NCI-H2196 (cell line): ENCODE results near the gene SPTBN5.

Experiments
- DNase-seq: peaks from one replicate; lab custom pipeline; 2025; ENCODE audit not compliant: unreplicated experiment; lab: John Stamatoyannopoulos, UW

Gene SPTBN5

GRCh38 chr15:41893422-41894250 is at the start of gene SPTBN5:
TSS of gene SPTBN5 (minus strand) at chr15:41894053. CDS start at chr15:41893497, 556 bp downstream.
- no peak for DNase-seq

DNA sequence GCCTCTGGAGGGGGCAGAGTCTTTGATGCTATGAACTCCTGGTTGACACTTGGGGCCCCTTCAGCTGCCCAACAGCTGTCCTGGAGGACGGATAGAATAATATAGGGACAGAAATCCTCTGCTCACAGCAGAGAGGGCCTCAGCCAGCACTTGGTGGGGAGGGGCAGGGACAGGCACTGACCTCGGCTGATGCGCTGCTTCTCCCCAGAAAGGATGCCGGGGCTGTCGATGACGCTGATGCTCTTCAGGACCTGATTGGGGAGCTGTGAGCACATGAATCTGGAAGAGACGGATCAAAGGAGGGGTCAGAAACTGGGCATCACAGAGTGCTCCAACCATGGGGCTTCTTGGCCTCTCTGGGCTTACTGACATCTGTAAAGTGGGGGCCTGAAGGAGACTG is 49.0 kb upstream of the SPTBN5 start:
- no peak for DNase-seq

DNA sequence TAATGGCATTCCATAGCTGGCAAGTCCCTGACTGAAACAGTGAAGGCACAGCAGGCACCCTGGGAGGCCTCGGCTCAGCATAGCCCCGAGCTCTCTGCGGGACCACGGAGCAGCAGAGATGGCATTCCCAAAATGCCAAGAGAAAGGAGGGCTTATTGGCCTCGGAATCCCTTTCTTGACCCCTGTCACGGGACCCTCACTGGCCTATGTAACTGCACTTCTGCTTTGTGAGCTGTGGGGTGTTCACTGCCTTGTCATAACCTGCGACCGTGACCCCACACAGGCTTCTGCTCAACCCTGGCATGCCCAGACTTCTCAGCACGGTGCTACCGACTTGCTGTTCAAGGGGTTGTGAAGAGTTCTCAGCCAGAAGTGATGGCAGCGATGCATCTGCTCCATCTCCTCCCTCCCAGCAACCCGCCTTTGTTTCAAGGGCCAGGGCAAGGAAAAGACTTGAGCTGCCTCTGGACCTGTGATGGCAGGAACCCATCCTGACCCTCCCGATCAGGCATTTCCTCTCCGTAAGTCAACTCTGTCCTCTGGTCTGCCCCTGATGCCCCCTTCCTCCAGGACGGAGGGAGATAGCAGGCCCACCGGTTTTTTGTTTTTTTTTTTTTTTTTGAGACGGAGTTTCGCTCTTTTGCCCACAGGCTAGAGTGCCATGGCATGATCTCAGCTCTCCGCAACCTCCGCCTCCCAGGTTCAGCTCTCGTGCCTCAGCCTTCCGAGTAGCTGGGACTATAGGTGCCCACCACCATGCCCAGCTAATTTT is 48.0 kb upstream of the SPTBN5 start:
- DNase-seq, result no peak

DNA sequence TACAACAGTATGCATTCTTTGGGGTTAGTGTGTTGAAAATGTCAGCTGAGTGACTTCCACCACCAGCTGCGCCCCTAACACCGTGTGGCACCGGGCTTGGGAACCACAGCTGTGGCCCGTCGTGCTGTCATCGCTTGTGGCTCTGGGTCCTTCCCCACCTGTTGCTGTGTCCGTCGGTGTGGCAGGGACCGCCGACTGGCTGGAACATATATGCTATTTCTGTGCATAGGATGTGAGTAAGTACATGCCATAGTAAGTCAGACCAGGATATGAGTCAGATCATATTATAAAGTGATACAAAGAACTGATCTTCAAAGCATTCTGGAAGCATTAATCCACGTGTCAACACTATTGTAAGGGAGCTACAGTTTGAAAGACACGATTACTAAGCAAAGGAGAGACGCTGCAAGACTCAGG is 46.6 kb upstream of the SPTBN5 start:
- DNase-seq, result no peak

- DNase-seq, result no peak
These were observed 46.1 kb upstream of the SPTBN5 start for GRCh38 chr15:41939986-41940385.

- DNase-seq, result no peak
These were observed 43.7 kb upstream of the SPTBN5 start for GRCh38 chr15:41937568-41937923.

- DNase-seq, result no peak
These were observed 43.1 kb upstream of the SPTBN5 start for GRCh38 chr15:41936649-41937567.

DNA sequence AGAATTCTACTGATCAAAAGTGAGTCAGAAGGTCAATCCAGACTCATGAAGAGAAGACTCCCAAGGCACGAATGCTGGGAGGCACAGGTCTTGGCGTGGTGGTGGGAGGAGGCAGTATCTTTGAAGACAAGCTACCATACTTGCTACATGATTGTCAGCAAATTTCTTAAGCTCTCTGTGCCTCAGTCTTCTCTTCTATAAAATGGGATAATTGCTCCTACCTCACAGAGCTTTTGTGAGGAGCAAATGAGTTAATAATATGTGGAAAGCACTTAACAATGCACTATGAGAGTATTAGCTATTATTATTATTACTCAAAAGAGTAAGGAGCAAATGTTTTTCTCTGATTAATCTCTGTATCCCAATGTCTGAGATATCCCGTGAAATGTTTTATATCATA is 42.3 kb upstream of the SPTBN5 start:
- no peak for DNase-seq

DNA sequence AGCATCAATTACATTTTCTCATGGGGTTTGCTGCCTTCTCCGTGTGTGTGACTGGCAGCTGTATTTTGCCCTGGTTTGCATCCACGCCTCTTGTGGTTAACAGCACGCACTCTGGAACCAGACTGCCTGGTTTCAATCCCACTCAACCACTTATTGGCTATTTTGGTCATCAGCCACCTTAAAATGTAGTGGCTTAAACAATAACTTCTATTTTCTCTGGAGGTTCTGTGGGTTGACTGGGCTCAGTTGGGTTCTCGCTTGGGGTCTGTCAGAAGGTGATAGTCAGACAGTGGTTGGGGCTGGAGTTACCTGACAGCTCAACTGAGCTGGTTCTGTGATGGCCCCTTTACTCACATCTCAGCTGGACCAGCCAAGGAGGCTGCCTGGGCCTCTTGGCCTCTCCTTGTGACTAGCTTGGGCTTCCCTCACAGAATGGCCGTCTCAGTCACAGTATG is 41.7 kb upstream of the SPTBN5 start:
- no peak for DNase-seq

GRCh38 chr15:41934843-41935242 is 41.0 kb upstream of the SPTBN5 start:
- DNase-seq, result no peak

GRCh38 chr15:41933771-41934170 is 39.9 kb upstream of the SPTBN5 start:
- DNase-seq, result no peak

GRCh38 chr15:41933326-41933725 is 39.5 kb upstream of the SPTBN5 start:
- no peak for DNase-seq

GRCh38 chr15:41932511-41933289 is 38.8 kb upstream of the SPTBN5 start:
- DNase-seq, result no peak

DNA sequence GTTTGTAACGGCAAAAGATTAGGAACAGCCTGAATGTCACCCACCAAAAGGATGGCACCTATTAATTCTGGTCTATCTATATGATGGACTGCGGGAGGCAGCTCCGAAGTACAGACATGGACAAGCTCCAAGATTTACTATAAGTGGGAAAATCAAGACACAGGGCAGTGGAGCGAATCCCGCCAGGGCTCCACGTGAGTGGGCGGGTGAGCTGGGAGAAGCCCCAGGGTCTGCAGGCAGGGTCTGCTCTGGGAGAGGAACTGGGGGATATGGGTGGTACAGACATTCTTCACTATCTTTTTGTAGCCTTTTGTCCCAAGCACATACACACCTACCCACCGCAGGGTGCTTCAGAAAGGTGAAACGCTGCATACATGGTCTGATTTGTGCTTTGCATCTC is 38.2 kb upstream of the SPTBN5 start:
- DNase-seq, result no peak

GRCh38 chr15:41930867-41931222 is 37.0 kb upstream of the SPTBN5 start:
- DNase-seq, result no peak

GRCh38 chr15:41930221-41930866 is 36.5 kb upstream of the SPTBN5 start:
- no peak for DNase-seq

GRCh38 chr15:41928637-41929620 is 35.1 kb upstream of the SPTBN5 start:
- no peak for DNase-seq

DNA sequence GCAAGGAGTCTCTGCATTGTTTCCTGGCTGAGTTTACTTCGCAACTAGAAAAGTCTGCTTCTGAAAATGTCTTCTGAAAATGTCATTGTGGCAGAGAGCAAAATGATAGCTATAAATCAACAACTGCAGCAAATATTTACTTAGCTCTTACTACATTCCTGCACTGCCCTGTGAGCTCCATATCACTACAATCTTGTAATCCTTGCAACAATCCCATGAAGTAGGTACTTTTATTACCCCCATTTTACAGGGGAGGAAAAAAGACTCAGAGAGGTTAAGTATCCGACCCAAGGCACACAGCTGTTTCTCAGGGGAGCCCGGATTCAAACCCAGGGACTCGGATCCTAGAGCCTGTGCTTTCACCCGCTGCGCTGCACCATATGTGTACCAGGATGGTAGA is 34.2 kb upstream of the SPTBN5 start:
- DNase-seq, result no peak

GRCh38 chr15:41927536-41927935 is 33.7 kb upstream of the SPTBN5 start:
- DNase-seq, result no peak
